ENCODE measurements around the gene TLE4.
"Not testable (repeated sequence)": the region's sequence is repeated elsewhere in the genome, so short reads cannot be mapped to it uniquely, and the experiment has no call there.

TLE4 gene

GRCh38 chr9:79642671-79643070 is 70.9 kb downstream of the TLE4 start:
- TF ChIP-seq ZFX (IDR thresholded peaks at IDR 0.05) (no peak), CTCF (conservative IDR thresholded peaks at IDR 0.05) (no peak)
- no peak overlapping the region for H3K27ac ChIP-seq

GRCh38 chr9:79644048-79644447 is 72.3 kb downstream of the TLE4 start:
- H3K27ac ChIP-seq = no peak overlapping the region
- TF ChIP-seq ZFX (IDR thresholded peaks at IDR 0.05) = no peak
- TF ChIP-seq CTCF (conservative IDR thresholded peaks at IDR 0.05) = no peak

- no peak overlapping the region for H3K27ac ChIP-seq
- TF ChIP-seq CTCF (conservative IDR thresholded peaks at IDR 0.05) (no peak), ZFX (IDR thresholded peaks at IDR 0.05) (no peak)
These were observed 72.8 kb downstream of the TLE4 start for GRCh38 chr9:79644601-79645000.

- no peak overlapping the region for H3K27ac ChIP-seq
- TF ChIP-seq ZFX (IDR thresholded peaks at IDR 0.05) (no peak), CTCF (conservative IDR thresholded peaks at IDR 0.05) (no peak)
These were observed 73.3 kb downstream of the TLE4 start for GRCh38 chr9:79645110-79645509.

- no peak overlapping the region for H3K27ac ChIP-seq
- no peak for TF ChIP-seq CTCF (conservative IDR thresholded peaks at IDR 0.05)
- TF ChIP-seq ZFX (IDR thresholded peaks at IDR 0.05) = no peak
These were observed 74.3 kb downstream of the TLE4 start for GRCh38 chr9:79646096-79646495.

- no peak overlapping the region for H3K27ac ChIP-seq
- no peak for TF ChIP-seq ZFX (IDR thresholded peaks at IDR 0.05)
- no peak for TF ChIP-seq CTCF (conservative IDR thresholded peaks at IDR 0.05)
These were observed 79.6 kb downstream of the TLE4 start for GRCh38 chr9:79651251-79651795.

- no peak for TF ChIP-seq ZFX (IDR thresholded peaks at IDR 0.05)
- TF ChIP-seq CTCF (conservative IDR thresholded peaks at IDR 0.05) = no peak
- no peak overlapping the region for H3K27ac ChIP-seq
These were observed 80.8 kb downstream of the TLE4 start for GRCh38 chr9:79652598-79652997.

- H3K27ac ChIP-seq = not testable (repeated sequence)
These were observed 83.0 kb downstream of the TLE4 start for GRCh38 chr9:79654591-79655382.

Data from C4-2B (cell line).